H1 (cell line): Measurements from ENCODE around the gene TWIST2.

Source experiments
- CBX5 ChIP-seq: fragments of 300-800, 300-1000 bp; sonication (generic); IDR thresholded peaks from 2 replicates; pipeline ENCODE4 v1.7.1; 2016; ENCODE audit warnings: antibody characterized with exemption, low read length, low read depth
- EGR1 ChIP-seq: IDR thresholded peaks from 2 replicates; pipeline ENCODE4 v1.6.1; 2011; ENCODE audit warnings: low read depth, low read length, borderline replicate concordance
- EP300 ChIP-seq, 2 experiments: IDR thresholded peaks; 1 replicate in 1 of 2; 2 replicates in 1 of 2; pipeline ENCODE4 v1.6.1; 2011 to 2012; ENCODE audit warnings: low read depth in 2 of 2, low read length in 2 of 2, mild to moderate bottlenecking in 2 of 2, borderline replicate concordance in 1 of 2, inconsistent platforms in 1 of 2, moderate library complexity in 1 of 2
- GTF2F1 ChIP-seq: IDR thresholded peaks from 2 replicates; pipeline ENCODE4 v1.6.1; 2012; ENCODE audit warnings: low read depth, low read length, improper control_type of control experiment, borderline replicate concordance
- KDM1A ChIP-seq: fragments of 200-600, 300-600 bp; sonication (generic); IDR thresholded peaks from 2 replicates; pipeline ENCODE4 v1.7.1; 2016; ENCODE audit warnings: mild to moderate bottlenecking, low read length, borderline replicate concordance
- MAFK ChIP-seq: IDR thresholded peaks from 2 replicates; pipeline ENCODE4 v1.6.1; 2012; ENCODE audit warnings: low read depth, mild to moderate bottlenecking, improper control_type of control experiment, low read length
- POLR2A ChIP-seq, 2 experiments: IDR thresholded peaks; 1 replicate in 1 of 2; 2 replicates in 1 of 2; pipeline ENCODE4 v1.6.1; 2011; ENCODE audit warnings: low read depth in 2 of 2, low read length in 2 of 2, mild to moderate bottlenecking in 2 of 2; ENCODE audit errors: control extremely low read depth in 1 of 2
- POLR2AphosphoS5 ChIP-seq: IDR thresholded peaks from 2 replicates; pipeline ENCODE4 v1.6.1; 2011; ENCODE audit warnings: low read depth, low read length
- SIRT6 ChIP-seq: IDR thresholded peaks from one replicate; pipeline ENCODE4 v1.7.1; 2012; ENCODE audit warnings: low read length, inconsistent platforms
- SP2 ChIP-seq: IDR thresholded peaks from 2 replicates; pipeline ENCODE4 v1.6.1; 2012; ENCODE audit warnings: mild to moderate bottlenecking, low read length, inconsistent platforms
- SP4 ChIP-seq: IDR thresholded peaks from 2 replicates; pipeline ENCODE4 v1.6.1; 2012; ENCODE audit warnings: low read length, inconsistent platforms
- TF ChIP-seq, protein P1 (sequence below), 3 experiments: IDR thresholded peaks; 1 replicate in 2 of 3; 2 replicates in 1 of 3; pipeline versions ENCODE4 v1.5.1 to v1.6.1; 2011; ENCODE audit warnings: low read length in 3 of 3, mild to moderate bottlenecking in 3 of 3, inconsistent platforms in 2 of 3, low read depth in 1 of 3, moderate library complexity in 1 of 3; ENCODE audit not compliant: insufficient read depth in 1 of 3; ENCODE audit errors: control extremely low read depth in 1 of 3
- TF ChIP-seq, protein P2 (sequence below): IDR thresholded peaks from 2 replicates; pipeline ENCODE4 v1.6.1; 2012; ENCODE audit warnings: low read length, inconsistent platforms

DNA sequence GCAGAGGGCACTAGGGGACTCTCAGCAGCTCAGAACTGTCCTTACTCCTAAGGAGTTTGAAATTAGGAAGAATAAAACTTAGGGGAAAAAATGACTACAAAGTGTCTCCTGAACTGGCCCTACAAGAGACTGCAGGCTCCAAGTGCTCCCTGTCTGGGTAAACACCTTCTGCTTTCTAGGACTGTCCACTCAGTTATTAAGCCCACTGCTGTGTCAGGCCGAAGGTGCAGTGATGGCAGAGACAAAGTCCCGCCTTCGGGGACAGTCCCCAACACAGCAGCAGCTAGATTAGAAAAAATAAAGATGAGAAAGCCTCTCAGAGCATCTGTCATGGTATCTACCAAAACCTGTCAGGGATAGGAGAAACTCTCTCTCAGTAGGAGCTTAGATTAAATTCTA lies 28.3 kb downstream of the TWIST2 start:
- TF ChIP-seq, protein P1, sequence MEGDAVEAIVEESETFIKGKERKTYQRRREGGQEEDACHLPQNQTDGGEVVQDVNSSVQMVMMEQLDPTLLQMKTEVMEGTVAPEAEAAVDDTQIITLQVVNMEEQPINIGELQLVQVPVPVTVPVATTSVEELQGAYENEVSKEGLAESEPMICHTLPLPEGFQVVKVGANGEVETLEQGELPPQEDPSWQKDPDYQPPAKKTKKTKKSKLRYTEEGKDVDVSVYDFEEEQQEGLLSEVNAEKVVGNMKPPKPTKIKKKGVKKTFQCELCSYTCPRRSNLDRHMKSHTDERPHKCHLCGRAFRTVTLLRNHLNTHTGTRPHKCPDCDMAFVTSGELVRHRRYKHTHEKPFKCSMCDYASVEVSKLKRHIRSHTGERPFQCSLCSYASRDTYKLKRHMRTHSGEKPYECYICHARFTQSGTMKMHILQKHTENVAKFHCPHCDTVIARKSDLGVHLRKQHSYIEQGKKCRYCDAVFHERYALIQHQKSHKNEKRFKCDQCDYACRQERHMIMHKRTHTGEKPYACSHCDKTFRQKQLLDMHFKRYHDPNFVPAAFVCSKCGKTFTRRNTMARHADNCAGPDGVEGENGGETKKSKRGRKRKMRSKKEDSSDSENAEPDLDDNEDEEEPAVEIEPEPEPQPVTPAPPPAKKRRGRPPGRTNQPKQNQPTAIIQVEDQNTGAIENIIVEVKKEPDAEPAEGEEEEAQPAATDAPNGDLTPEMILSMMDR (IDR thresholded peaks at IDR 0.05; ENCODE audit: control extremely low read depth in 1 of 3, insufficient read depth in 1 of 3, low read depth in 1 of 3, low read length in 3 of 3): no peak
- TF ChIP-seq SP4: no peak
- no peak for TF ChIP-seq CBX5
- no peak for TF ChIP-seq SP2
- TF ChIP-seq, protein P2, sequence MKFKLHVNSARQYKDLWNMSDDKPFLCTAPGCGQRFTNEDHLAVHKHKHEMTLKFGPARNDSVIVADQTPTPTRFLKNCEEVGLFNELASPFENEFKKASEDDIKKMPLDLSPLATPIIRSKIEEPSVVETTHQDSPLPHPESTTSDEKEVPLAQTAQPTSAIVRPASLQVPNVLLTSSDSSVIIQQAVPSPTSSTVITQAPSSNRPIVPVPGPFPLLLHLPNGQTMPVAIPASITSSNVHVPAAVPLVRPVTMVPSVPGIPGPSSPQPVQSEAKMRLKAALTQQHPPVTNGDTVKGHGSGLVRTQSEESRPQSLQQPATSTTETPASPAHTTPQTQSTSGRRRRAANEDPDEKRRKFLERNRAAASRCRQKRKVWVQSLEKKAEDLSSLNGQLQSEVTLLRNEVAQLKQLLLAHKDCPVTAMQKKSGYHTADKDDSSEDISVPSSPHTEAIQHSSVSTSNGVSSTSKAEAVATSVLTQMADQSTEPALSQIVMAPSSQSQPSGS: no peak
- TF ChIP-seq KDM1A: no peak
- TF ChIP-seq MAFK: no peak
- no peak for TF ChIP-seq EGR1
- no peak for TF ChIP-seq GTF2F1
- TF ChIP-seq SIRT6: no peak
- TF ChIP-seq EP300 (IDR thresholded peaks at IDR 0.05; ENCODE audit: borderline replicate concordance in 1 of 2, low read depth in 2 of 2, low read length in 2 of 2): no peak
- no peak for TF ChIP-seq POLR2A (IDR thresholded peaks at IDR 0.05; ENCODE audit: control extremely low read depth in 1 of 2, low read depth in 2 of 2, low read length in 2 of 2)
- TF ChIP-seq POLR2AphosphoS5: no peak
